Osteoblast (primary cell): ENCODE data around the gene CLIC2. TPM values are rescaled to one million over a fixed set of nuclear protein-coding genes. Genes with fewer than 3 reads are reported as not detected.
A peak's percentile ranks its signal among the peaks of the same experiment; 100 is the strongest.

Experiments used
- DNase-seq: peaks from one replicate; pipeline ENCODE4 v3.0.0; 2011; ENCODE audit warnings: low spot score, mixed read lengths; ENCODE audit not compliant: insufficient read length; ENCODE audit errors: missing footprints
- H2AFZ ChIP-seq: 2 replicates; pipeline ENCODE4 v1.6.0; 2011; ENCODE audit warnings: mild to moderate bottlenecking, low read length
- H3K27ac ChIP-seq: 2 replicates; pipeline ENCODE4 v1.5.1; 2011; ENCODE audit warnings: mild to moderate bottlenecking, low read depth, low read length, moderate library complexity
- H3K27me3 ChIP-seq: 2 replicates; pipeline ENCODE4 v1.6.0; 2012; ENCODE audit warnings: mild to moderate bottlenecking, control low read depth, inconsistent platforms, low read length, moderate library complexity; ENCODE audit not compliant: insufficient read depth
- H3K36me3 ChIP-seq: 2 replicates; pipeline ENCODE4 v1.5.1; 2011; ENCODE audit warnings: mild to moderate bottlenecking, low read length, control low read depth, moderate library complexity; ENCODE audit not compliant: insufficient read depth
- H3K4me1 ChIP-seq: 2 replicates; pipeline ENCODE4 v1.5.1; 2011; ENCODE audit warnings: mild to moderate bottlenecking, low read length, control low read depth, moderate library complexity; ENCODE audit not compliant: insufficient read depth
- H3K4me2 ChIP-seq: 2 replicates; pipeline ENCODE4 v1.6.0; 2011; ENCODE audit warnings: mild to moderate bottlenecking, low read length; ENCODE audit not compliant: insufficient read depth
- H3K4me3 ChIP-seq: fragments of 200-600 bp; sonication (generic); 3 replicates; pipeline ENCODE4 v1.5.1; 2012; ENCODE audit warnings: mild to moderate bottlenecking, low read length, inconsistent platforms; ENCODE audit not compliant: insufficient read depth
- H3K79me2 ChIP-seq: 2 replicates; pipeline ENCODE4 v1.6.0; 2012; ENCODE audit warnings: mild to moderate bottlenecking, low read length, control low read depth, inconsistent platforms; ENCODE audit not compliant: insufficient read depth
- H3K9me3 ChIP-seq: 2 replicates; pipeline ENCODE4 v1.5.1; 2011; ENCODE audit warnings: low read depth, low read length, control low read depth
- H4K20me1 ChIP-seq: 2 replicates; pipeline ENCODE4 v1.6.0; 2012; ENCODE audit warnings: mild to moderate bottlenecking, low read length, control low read depth; ENCODE audit not compliant: insufficient read depth
- total RNA-seq: library from RNA; depleted of rRNA; stranded (reverse); fragments of >200 nt; gene quantifications from 2 replicates; pipeline ENCODE4 v1.2.3, GENCODE V29; 2012
- TF ChIP-seq, protein P1 (sequence below): IDR thresholded peaks from 2 replicates; pipeline ENCODE4 v1.5.1; 2011; ENCODE audit warnings: mild to moderate bottlenecking, low read depth, low read length, moderate library complexity; ENCODE audit errors: extremely low read depth

The CLIC2 gene
- total RNA-seq, 1 donor: 1.1 TPM

DNA sequence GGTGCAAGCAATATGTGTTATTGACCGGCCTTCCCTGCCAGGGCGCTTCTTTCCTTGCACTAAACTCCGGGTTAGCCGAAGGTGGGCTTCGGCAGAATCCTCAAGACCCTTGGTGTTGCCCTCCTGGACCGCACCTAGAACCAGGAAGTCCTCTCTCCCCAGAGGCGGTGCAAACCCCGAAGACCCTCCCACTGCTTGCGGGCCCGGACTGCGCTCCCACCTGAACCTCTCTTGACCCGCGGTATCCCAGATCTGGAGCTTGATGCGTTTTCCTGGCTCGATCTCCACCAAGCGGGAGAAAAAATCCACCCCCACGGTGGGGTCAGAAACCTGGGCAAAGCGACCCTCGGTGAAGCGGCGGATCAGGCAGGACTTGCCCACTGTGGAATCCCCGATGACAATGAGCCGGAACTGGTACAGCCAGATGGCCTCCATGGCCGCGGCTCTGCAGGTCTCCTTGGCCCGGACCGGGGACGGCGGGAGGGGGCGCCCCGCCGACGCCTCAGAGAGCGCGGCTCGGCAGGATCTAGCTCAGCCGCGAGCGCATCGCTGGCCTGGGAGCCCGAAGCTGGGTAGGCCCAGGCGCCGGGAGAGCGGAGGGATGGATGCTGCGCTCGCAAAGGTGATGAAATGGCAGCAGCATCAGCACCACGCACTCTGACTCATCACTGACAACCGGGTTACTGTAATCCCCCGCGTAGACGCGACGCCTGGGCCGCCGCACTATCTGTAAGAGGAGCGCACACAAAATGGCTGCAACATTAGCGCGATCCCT, 70.4 kb downstream of the CLIC2 start, which contains the start of gene RAB39B:
Gene RAB39B, minus strand, starts transcription at position 638 of the 775 bp plus-strand sequence. Its CDS starts 203 bp downstream, at position 435.
- H2AFZ ChIP-seq: peak within 1 kb of the TSS; percentile 15
- no peaks in the 10 kb centered on the region for H3K79me2 ChIP-seq
- no peaks in the 10 kb centered on the region for H4K20me1 ChIP-seq
- DNase-seq: peak; percentile 59
- no peak within 1 kb of the TSS for H3K4me2 ChIP-seq
- no peak within 1 kb of the TSS for H3K27ac ChIP-seq
- no peak within 1 kb of the TSS for H3K4me3 ChIP-seq
- no peaks in the 10 kb centered on the region for H3K9me3 ChIP-seq
- TF ChIP-seq, protein P1, sequence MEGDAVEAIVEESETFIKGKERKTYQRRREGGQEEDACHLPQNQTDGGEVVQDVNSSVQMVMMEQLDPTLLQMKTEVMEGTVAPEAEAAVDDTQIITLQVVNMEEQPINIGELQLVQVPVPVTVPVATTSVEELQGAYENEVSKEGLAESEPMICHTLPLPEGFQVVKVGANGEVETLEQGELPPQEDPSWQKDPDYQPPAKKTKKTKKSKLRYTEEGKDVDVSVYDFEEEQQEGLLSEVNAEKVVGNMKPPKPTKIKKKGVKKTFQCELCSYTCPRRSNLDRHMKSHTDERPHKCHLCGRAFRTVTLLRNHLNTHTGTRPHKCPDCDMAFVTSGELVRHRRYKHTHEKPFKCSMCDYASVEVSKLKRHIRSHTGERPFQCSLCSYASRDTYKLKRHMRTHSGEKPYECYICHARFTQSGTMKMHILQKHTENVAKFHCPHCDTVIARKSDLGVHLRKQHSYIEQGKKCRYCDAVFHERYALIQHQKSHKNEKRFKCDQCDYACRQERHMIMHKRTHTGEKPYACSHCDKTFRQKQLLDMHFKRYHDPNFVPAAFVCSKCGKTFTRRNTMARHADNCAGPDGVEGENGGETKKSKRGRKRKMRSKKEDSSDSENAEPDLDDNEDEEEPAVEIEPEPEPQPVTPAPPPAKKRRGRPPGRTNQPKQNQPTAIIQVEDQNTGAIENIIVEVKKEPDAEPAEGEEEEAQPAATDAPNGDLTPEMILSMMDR: no peak
- H3K27me3 ChIP-seq: no peaks in the 10 kb centered on the region
- H3K36me3 ChIP-seq: no peaks in the 10 kb centered on the region
- H3K4me1 ChIP-seq: no peaks in the 10 kb centered on the region

DNA sequence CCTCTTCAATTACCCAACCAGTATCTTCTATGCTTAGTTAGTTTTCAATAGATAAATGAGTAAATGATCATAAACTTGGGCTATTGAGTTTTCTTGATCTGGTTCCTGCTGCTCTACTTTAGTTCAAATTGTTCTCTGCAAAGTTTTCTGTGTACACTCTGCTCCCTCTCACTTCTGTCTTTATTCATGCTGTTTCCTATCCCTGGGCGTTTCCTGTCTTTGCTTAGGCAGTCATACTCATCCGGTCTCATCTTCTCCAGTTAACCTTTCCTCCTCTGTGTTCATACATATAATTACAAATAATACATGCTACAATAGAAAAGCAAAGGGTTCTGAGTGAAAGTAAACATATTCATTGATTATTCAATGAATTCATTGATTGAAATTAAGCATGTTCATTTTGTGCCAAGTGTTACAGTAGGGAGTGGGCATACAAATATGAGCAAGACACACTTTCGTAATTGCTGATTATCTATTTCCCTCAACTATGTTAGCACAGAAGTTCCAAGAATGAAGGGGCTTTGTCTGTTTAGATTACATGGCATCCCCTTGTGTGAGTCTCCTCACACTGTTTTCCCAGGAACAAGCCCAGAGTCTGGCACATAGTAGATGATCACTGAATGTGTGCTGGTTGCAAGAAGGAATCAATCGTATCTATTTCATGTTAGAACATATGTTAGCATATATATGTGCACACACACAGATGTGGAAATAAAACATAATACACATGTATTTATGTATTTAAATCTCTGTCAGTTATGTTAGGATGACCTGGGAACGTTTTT, 71.3 kb downstream of the CLIC2 start:
- no peaks in the 10 kb centered on the region for H3K79me2 ChIP-seq
- H3K9me3 ChIP-seq: no peaks in the 10 kb centered on the region
- H4K20me1 ChIP-seq: no peaks in the 10 kb centered on the region
- H3K4me1 ChIP-seq: no peaks in the 10 kb centered on the region
- no peaks in the 10 kb centered on the region for H3K36me3 ChIP-seq
- no peak overlapping the region for H3K4me3 ChIP-seq
- TF ChIP-seq, protein P1: no peak
- no peak overlapping the region for H3K27ac ChIP-seq
- no peak for DNase-seq
- H3K4me2 ChIP-seq: no peak overlapping the region
- H2AFZ ChIP-seq: no peak overlapping the region
- no peaks in the 10 kb centered on the region for H3K27me3 ChIP-seq

DNA sequence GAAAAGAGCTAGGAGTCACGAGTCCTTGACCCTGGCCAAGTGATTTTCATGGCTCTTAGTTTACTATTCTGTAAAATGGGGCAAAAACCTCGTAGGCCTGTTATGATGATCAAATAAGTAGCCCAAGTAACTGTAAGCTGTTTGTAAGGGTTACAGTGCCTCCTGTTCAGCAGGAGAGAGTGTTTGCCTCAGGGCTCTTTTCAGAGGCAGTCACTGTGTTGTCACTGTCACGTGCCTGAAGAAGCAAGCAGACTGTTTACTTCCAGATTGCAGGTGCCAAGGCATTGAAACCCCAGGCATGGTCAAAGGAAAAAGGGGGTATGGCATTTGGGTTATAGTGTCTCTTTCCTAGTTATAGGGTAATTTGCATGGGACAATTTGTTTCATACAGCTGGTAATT, 74.7 kb downstream of the CLIC2 start:
- no peaks in the 10 kb centered on the region for H4K20me1 ChIP-seq
- DNase-seq: no peak
- no peaks in the 10 kb centered on the region for H3K27me3 ChIP-seq
- H3K79me2 ChIP-seq: no peaks in the 10 kb centered on the region
- H3K27ac ChIP-seq: no peak overlapping the region
- TF ChIP-seq, protein P1: no peak
- no peak overlapping the region for H3K4me3 ChIP-seq
- H2AFZ ChIP-seq: no peak overlapping the region
- H3K4me1 ChIP-seq: no peaks in the 10 kb centered on the region
- no peak overlapping the region for H3K4me2 ChIP-seq
- no peaks in the 10 kb centered on the region for H3K9me3 ChIP-seq
- H3K36me3 ChIP-seq: no peaks in the 10 kb centered on the region

DNA sequence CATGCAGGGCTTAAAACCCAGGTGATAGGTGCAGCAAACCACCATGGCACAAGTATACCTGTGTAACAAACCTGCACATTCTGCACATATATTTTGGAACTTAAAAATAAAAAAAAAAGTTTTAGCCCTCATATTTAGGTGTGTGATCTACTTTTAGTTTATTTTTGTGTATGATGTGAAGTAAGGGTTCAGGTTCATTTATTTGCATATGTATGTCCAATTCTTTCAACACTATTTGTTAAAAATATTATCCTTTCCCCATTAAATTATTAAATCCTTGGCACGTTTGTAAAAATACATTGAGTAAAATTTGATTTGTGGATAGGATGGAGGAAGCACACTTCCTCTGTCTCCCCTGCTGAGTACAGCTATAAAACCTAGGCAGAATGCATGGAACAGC, 83.0 kb downstream of the CLIC2 start:
- TF ChIP-seq, protein P1: no peak
- Histone ChIP-seq H2AFZ (no peak overlapping the region), H3K36me3 (no peaks in the 10 kb centered on the region), H3K4me1 (no peaks in the 10 kb centered on the region), H3K79me2 (no peaks in the 10 kb centered on the region), H3K27me3 (no peaks in the 10 kb centered on the region), H3K9me3 (no peaks in the 10 kb centered on the region), H3K4me2 (no peak overlapping the region), H4K20me1 (no peaks in the 10 kb centered on the region), H3K27ac (no peak overlapping the region), H3K4me3 (no peak overlapping the region)
- DNase-seq: no peak
